AG09309 (cell line): ENCODE results near the gene MTURN.
"Not testable (repeated sequence)": the region's sequence is repeated elsewhere in the genome, so short reads cannot be mapped to it uniquely, and the experiment has no call there.

Experiments
- DNase-seq: peaks from one replicate; pipeline ENCODE4 v3.0.0-alpha.2; 2010; ENCODE audit warnings: low read depth
- H3K4me3 ChIP-seq: 2 replicates; pipeline ENCODE4 v1.5.1; 2011; ENCODE audit warnings: mild to moderate bottlenecking, low read depth, low read length, moderate library complexity; ENCODE audit not compliant: control insufficient read depth
- CTCF ChIP-seq: IDR thresholded peaks from 2 replicates; pipeline ENCODE4 v1.5.1; 2011; ENCODE audit warnings: mild to moderate bottlenecking, low read depth, low read length, inconsistent platforms; ENCODE audit not compliant: insufficient read depth, control insufficient read depth; ENCODE audit errors: missing control alignments

The MTURN gene

GRCh38 chr7:30093420-30093952, 41.3 kb upstream of the MTURN start:
- H3K4me3 ChIP-seq, result no peak overlapping the region
- TF ChIP-seq CTCF, result no peak
- DNase-seq, result peak; percentile 35

GRCh38 chr7:30098599-30098998, 36.2 kb upstream of the MTURN start:
- not testable (repeated sequence) for DNase-seq, H3K4me3 ChIP-seq

DNA sequence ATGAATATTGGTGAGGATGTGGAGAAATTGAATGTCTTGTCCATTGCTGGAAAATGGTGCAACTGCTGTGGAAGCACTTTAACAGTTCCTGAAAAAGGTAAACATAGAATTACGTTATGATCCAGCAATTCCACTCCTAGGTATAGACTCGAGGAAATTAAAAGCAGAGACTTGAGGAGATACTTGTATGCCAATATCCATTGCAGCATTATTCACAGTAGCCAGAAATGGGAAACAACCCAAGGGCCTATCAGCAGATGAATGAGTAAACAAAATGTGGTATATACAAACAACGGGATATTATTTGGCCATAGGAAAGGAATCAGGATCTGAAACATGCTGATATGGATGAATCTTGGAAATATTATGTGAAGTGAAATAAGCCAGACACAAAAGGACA, 32.5 kb upstream of the MTURN start:
- no peak for DNase-seq
- TF ChIP-seq CTCF, result no peak
- no peak overlapping the region for H3K4me3 ChIP-seq

- DNase-seq, result no peak
- no peak overlapping the region for H3K4me3 ChIP-seq
- no peak for TF ChIP-seq CTCF
These were observed 30.6 kb upstream of the MTURN start for GRCh38 chr7:30104157-30104556.

GRCh38 chr7:30112103-30112713, 22.6 kb upstream of the MTURN start:
- no peak for DNase-seq
- no peak overlapping the region for H3K4me3 ChIP-seq
- TF ChIP-seq CTCF, result no peak

GRCh38 chr7:30113144-30113543, 21.6 kb upstream of the MTURN start:
- H3K4me3 ChIP-seq, result no peak overlapping the region
- no peak for TF ChIP-seq CTCF
- DNase-seq, result no peak

DNA sequence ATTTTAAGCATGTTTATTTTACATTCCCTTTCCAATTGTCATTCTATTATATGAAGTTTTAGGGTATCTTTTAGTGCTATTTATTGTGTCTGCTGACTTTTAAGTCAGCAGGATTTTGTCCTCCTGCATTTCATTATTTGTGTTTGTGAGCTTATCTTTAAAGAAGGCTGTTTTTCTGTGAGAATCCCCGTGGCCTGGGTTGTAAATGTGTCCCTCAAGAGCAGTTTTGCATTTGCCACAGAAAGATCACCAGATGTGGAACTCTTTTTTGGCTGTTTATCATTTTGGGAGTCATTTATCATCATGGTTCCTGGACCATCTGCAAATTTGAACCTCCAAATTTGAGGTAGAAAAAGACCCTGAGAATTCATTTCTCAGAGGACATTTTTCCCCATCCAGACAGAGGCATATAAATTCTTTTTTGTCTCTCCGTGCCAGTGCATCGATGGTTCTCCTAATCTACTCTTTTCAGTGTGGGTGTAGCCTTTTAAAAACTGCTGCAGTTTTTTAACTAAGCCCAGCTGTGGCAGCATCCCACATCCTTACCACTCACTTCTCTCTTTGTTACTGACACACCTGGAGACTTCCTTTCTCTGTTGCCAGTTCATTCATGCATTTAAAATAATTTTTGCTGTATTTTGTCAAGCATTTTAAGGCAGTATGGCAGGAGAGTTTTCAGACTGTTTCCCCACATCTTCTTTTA, 20.1 kb upstream of the MTURN start:
- DNase-seq, result no peak
- no peak overlapping the region for H3K4me3 ChIP-seq
- TF ChIP-seq CTCF, result no peak
